ENCODE results near the gene SHB. TPM values are rescaled to one million over a fixed set of nuclear protein-coding genes. Genes with fewer than 3 reads are reported as not detected.

SHB gene
- total RNA-seq, 2 donors from 2014 or later: 53.2 to 54.8 TPM

GRCh38 chr9:38079461-38080031 is 10.5 kb upstream of the SHB start:
- no peak overlapping the region for H3K27ac ChIP-seq
- TF ChIP-seq POLR2A (IDR thresholded peaks at IDR 0.05): no peak
- TF ChIP-seq POLR2AphosphoS5 (IDR thresholded peaks at IDR 0.05): peak; percentile 20
- H3K27me3 ChIP-seq (replicated peaks; ENCODE audit: insufficient read depth): no peaks in the 10 kb centered on the region
- H3K9me3 ChIP-seq: no peaks in the 10 kb centered on the region
- intact Hi-C loops (cut with DNase I): loop anchor here (10.0 kb wide), 1 partner anchor 285 kb away; no protein-coding TSS in a partner anchor
- H3K36me3 ChIP-seq: no peaks in the 10 kb centered on the region
- 33% methylated on average over 11 of the region's 11 CpGs for WGBS
- no peaks in the 10 kb centered on the region for H3K4me1 ChIP-seq (replicated peaks)
- no peak for DNase-seq (ENCODE audit: low spot score)
- H3K4me3 ChIP-seq: no peak overlapping the region

- no peaks in the 10 kb centered on the region for H3K27me3 ChIP-seq (replicated peaks; ENCODE audit: insufficient read depth)
Observed at GRCh38 chr9:38075272-38075671, 6.2 kb upstream of the SHB start.

GRCh38 chr9:38074441-38074961 is 5.5 kb upstream of the SHB start:
- H3K4me3 ChIP-seq: no peak overlapping the region
- H3K27me3 ChIP-seq (replicated peaks; ENCODE audit: insufficient read depth): no peaks in the 10 kb centered on the region
- WGBS: 85% methylated on average over 5 of the region's 5 CpGs
- H3K4me1 ChIP-seq (replicated peaks): no peaks in the 10 kb centered on the region
- no peaks in the 10 kb centered on the region for H3K9me3 ChIP-seq
- no peak overlapping the region for H3K27ac ChIP-seq
- intact Hi-C loops (cut with DNase I): loop anchor here (5.0 kb wide), 1 partner anchor 323 kb away; no protein-coding TSS in a partner anchor
- TF ChIP-seq CTCF (IDR thresholded peaks at IDR 0.05): no peak
- no peak for TF ChIP-seq POLR2A (IDR thresholded peaks at IDR 0.05)
- no peak for TF ChIP-seq POLR2AphosphoS5 (IDR thresholded peaks at IDR 0.05)
- no peak for DNase-seq (ENCODE audit: low spot score)
- no peaks in the 10 kb centered on the region for H3K36me3 ChIP-seq

More at GRCh38 chr9:38075272-38075671, 6.2 kb upstream of the SHB start:
- no peak overlapping the region for H3K4me3 ChIP-seq
- intact Hi-C loops (cut with DNase I): no loop called here
- no peaks in the 10 kb centered on the region for H3K9me3 ChIP-seq
- 97% methylated on average over 31 of the region's 34 CpGs for WGBS
- no peak overlapping the region for H3K27ac ChIP-seq
- no peak for TF ChIP-seq POLR2AphosphoS5 (IDR thresholded peaks at IDR 0.05)
- no peak for TF ChIP-seq CTCF (IDR thresholded peaks at IDR 0.05)
- no peak for TF ChIP-seq POLR2A (IDR thresholded peaks at IDR 0.05)
- no peaks in the 10 kb centered on the region for H3K36me3 ChIP-seq
- no peaks in the 10 kb centered on the region for H3K4me1 ChIP-seq (replicated peaks)
- no peak for DNase-seq (ENCODE audit: low spot score)

GRCh38 chr9:38073882-38074281 is 4.9 kb upstream of the SHB start:
- intact Hi-C loops (cut with DNase I): loop anchor here (5.0 kb wide), 1 partner anchor 323 kb away; no protein-coding TSS in a partner anchor
- no peak overlapping the region for H3K27ac ChIP-seq
- H3K36me3 ChIP-seq: no peaks in the 10 kb centered on the region
- no peaks in the 10 kb centered on the region for H3K4me1 ChIP-seq (replicated peaks)
- TF ChIP-seq POLR2A (IDR thresholded peaks at IDR 0.05) (no peak), POLR2AphosphoS5 (IDR thresholded peaks at IDR 0.05) (no peak), CTCF (IDR thresholded peaks at IDR 0.05) (no peak)
- H3K4me3 ChIP-seq: no peak overlapping the region
- no peak for DNase-seq (ENCODE audit: low spot score)
- 53% methylated on average over 3 of the region's 3 CpGs for WGBS
- no peaks in the 10 kb centered on the region for H3K9me3 ChIP-seq
- no peaks in the 10 kb centered on the region for H3K27me3 ChIP-seq (replicated peaks; ENCODE audit: insufficient read depth)

- Histone ChIP-seq H3K27ac (no peak overlapping the region), H3K4me3 (no peak overlapping the region), H3K36me3 (no peaks in the 10 kb centered on the region), H3K9me3 (no peaks in the 10 kb centered on the region), H3K27me3 (replicated peaks; ENCODE audit: insufficient read depth) (no peaks in the 10 kb centered on the region), H3K4me1 (replicated peaks) (no peaks in the 10 kb centered on the region)
- intact Hi-C loops (cut with DNase I): loop anchor here (5.0 kb wide), 1 partner anchor 326 kb away; no protein-coding TSS in a partner anchor
- DNase-seq (ENCODE audit: low spot score): no peak
- TF ChIP-seq POLR2AphosphoS5 (IDR thresholded peaks at IDR 0.05) (no peak), POLR2A (IDR thresholded peaks at IDR 0.05) (no peak), CTCF (IDR thresholded peaks at IDR 0.05) (no peak)
- WGBS: 49% methylated on average over 7 of the region's 7 CpGs
Observed at GRCh38 chr9:38071470-38072134, 2.6 kb upstream of the SHB start.

All from prostate gland (tissue), 2 donors.